DMS114 treated with DMSO at 0.1 percent for 48 hours (cell line): ENCODE results near the gene IFNA21.
"Not testable (repeated sequence)": the region's sequence is repeated elsewhere in the genome, so short reads cannot be mapped to it uniquely, and the experiment has no call there.

Experiments used
- DNase-seq: peaks from one replicate; lab custom pipeline; 2025; ENCODE audit not compliant: unreplicated experiment; lab: John Stamatoyannopoulos, UW

Gene IFNA21

GRCh38 chr9:21166560-21166959 is at the start of gene IFNA21:
Gene IFNA21 (minus strand): TSS chr9:21166660. CDS start chr9:21166612, 48 bp downstream.
- not testable (repeated sequence) for DNase-seq

- DNase-seq = not testable (repeated sequence)
These were observed 47.2 kb upstream of the IFNA21 start for GRCh38 chr9:21213411-21214326.

- not testable (repeated sequence) for DNase-seq
These were observed 45.7 kb upstream of the IFNA21 start for GRCh38 chr9:21212160-21212559.

DNA sequence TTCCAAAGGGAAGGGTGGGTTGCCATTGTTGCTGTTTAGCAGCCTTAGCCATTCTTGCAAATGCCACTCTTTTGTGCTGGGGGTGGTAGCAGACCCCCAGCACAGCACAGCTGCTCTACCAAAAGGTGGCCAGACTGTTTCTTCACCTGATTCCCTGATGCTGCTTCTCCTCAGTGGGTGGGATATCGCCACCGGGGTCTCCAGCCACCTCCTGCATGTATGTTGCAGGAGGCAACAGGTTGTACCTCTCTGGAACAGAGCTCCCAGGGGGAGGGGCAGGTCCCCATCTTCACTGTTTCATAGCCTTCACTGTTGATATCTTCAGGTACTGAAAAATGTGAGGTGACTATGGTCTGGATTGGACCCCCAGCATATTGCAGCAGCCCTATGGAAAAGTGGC is 44.3 kb upstream of the IFNA21 start:
- DNase-seq = not testable (repeated sequence)

DNA sequence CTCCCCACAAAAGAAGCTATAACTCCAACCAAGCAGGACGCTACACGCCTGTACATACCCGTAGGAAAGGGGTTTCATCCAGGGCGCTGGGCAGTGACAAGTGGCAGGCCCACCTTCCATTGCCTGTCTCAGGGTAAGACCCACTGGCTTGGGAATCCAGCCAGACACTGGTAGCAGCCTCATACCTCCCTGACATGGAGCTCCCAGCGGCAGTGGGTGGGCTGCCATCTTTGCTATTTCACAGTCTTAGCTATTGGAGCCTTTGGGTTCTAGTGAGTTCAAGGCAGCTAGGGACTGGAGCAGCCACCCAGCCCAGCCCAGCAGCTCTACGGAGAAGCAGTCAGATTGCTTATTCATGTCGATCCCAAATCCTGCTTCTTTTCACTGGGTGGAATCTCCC is 43.9 kb upstream of the IFNA21 start:
- no peak for DNase-seq

GRCh38 chr9:21207043-21207442 is 40.6 kb upstream of the IFNA21 start, which contains the start of gene IFNA10:
Gene IFNA10 (minus strand): TSS chr9:21207143. CDS start chr9:21207097, 46 bp downstream.
- DNase-seq = not testable (repeated sequence)

DNA sequence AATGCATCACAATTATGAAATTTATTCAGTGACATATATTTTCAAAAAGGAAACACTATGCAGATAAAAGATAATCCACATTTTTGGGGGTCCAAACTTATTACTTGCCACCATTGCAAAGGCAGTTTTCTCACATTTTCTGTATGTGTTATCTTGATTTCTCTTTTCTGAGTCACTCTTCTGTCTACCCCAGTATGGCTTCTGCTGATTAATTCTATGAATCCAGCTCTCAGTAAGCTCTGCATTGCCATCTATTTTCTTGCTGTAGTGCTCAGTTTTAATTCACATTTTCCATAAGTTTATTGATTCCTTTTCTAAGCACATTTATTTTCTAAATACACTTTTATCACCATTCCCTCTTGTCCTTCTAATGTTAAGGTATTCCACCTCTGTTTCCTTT is 38.7 kb upstream of the IFNA21 start:
- no peak for DNase-seq

- DNase-seq = not testable (repeated sequence)
These were observed 35.6 kb upstream of the IFNA21 start, which contains the start of gene IFNA7 for GRCh38 chr9:21202105-21202504. Gene IFNA7 (minus strand): TSS chr9:21202205. CDS start chr9:21202165, 40 bp downstream.

DNA sequence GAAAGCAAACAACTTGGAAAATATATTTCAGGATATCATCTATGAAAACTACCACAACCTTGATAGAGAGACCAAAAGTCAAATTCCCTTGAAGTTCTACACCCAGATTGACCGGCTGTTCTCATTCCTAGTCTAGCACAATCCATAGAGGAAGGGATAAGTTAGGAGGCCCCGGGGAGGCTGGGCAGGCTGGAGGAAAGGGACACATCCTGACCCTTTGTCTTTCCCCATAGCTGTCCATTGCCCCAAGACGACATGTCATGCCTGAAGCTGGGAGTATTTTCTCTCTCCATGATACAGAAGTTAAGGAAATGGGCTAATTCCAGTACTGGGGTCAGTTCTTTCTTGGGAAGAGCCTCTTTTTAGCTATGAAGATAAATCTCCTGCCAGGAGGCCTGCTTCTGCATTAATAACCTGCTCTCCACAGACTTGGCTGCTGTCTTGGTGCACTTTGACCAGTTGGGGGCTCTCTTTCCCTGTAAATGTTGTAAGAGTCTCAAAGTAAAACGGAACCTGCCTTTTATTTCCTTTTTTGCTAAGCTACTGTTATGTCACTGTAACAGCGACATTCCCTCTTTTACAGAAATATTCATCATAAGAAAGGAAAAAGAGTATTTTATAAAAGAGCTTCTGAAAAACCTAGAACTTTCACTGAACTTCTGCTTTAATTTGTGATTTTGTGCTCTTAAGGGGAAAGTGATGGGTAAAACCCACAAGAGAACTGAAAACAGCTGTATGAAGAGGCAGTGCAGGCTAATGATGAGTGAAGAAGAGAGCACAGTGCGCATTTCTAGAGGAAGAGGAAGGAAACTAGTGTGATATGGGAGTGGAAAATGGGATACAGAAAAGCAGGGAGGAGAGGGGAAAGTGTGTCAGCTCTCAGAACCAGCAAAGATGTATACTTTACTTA is 28.7 kb upstream of the IFNA21 start:
- not testable (repeated sequence) for DNase-seq

DNA sequence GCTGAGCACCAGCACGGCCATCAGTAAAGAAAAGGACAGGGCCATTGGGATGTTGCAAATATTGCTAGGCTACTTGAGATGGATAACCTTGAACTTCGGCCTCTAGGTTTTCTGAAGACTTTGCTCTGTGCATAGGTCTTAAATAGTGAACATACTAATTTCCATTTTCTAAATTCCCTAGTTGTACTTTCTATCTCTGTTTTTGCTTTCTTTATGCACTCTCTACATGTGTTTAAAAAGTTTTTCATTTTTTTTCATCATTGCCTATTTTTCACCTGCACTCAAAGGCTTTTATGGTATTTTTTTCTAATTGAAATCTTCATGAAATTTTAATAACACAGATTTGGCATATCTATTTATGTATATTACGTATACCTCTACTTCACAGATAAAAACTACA is 21.0 kb upstream of the IFNA21 start, which contains the start of gene IFNA4:
TSS of gene IFNA4 (minus strand) at position 101 of the 400 bp plus-strand sequence. CDS start at position 45, 56 bp downstream.
- not testable (repeated sequence) for DNase-seq

DNA sequence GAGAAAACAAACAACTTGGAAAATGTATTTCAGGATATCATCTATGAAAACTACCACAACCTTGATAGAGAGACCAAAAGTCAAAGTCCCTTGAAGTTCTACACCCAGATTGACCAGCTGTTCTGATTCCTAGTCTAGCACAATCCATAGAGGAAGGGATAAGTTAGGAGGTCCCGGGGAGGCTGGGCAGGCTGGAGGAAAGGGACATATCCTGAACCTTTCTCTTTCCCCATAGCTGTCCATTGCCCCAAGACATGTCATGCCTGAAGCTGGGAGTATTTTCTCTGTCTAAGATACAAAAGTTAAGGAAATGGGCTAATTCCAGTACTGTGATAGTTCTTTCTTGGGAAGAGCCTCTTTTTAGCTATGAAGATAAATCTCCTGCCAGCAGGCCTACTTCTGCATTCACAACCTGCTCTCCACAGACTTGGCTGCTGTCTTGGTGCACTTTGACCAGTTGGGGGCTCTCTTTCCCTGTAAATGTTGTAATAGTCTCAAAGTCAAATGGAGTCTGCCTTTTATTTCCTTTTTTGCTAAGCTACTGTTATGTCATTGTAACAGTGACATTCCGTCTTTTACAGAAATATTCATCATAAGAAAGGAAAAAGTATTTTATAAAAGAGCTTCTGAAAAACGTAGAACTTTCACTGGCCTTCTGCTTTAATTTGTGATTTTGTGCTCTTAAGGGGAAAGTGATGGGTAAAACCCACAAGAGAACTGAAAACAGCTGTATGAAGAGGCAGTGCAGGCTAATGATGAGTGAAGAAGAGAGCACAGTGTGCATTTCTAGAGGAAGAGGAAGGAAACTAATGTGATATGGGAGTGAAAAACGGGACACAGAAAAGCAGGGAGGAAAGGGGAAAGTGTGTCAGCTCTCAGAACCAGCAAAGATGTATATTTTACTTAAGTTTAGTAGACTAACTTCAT is 16.6 kb upstream of the IFNA21 start:
- not testable (repeated sequence) for DNase-seq

GRCh38 chr9:21174671-21175070 is 8.2 kb upstream of the IFNA21 start:
- no peak for DNase-seq

DNA sequence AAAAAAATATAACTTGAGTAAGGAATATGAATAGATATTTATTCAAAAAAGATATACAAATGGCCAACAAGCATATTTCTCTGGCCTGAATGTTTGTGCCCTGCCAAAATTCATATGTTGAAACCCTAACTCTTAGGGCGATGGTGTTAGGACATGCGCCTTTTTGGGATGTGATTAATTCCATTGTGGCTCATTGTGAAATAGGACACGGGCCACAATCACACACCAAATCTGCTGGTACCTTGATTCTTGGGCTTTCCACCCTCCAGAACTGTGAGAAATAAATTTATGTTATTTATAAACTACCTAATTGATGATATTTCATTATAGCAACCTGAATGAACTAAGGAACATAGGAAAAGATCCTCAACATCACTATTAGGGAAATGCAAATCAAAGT is 5.7 kb upstream of the IFNA21 start:
- DNase-seq = no peak

DNA sequence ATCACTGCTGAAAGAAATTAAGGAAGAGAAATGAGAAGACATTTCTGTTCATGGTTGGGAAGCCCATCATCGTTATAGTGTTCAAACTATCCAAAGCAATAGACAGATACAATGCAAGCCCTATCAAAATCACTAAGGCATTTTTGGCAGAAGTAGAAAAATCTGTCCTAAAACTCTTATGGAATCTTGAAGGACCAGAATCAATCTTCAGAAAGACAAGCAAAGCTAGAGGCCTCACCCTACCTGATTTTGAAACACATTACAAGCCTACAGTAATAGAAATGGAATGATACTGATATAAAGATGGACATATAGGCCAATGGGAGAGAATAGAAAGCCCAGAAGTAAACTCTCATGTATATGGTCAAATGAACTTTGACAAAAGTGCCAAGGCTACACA is 4.9 kb upstream of the IFNA21 start:
- DNase-seq = no peak

- no peak for DNase-seq
These were observed 944 bp downstream of the IFNA21 start for GRCh38 chr9:21165516-21165915.

GRCh38 chr9:21160178-21160577 is 6.3 kb downstream of the IFNA21 start:
- no peak for DNase-seq

DNA sequence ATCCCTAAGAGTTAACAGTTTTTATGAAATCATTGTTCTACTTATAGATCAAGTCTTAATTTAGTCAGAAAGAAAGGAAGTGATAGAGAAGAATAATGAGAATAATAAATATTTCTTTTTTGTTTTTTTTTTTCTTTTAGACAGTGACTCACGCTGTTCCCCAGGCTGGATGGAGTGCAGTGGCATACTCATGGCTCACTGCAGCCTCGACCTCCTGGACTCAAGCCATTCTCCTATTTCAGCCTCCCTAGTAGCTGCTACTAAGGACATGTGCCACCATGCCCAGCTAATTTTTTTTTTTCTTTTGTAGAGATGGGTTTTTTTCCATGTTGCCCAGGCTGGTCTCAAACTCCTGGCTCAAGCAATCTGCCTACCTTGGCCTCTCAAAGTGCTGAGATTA is 11.0 kb downstream of the IFNA21 start:
- no peak for DNase-seq

DNA sequence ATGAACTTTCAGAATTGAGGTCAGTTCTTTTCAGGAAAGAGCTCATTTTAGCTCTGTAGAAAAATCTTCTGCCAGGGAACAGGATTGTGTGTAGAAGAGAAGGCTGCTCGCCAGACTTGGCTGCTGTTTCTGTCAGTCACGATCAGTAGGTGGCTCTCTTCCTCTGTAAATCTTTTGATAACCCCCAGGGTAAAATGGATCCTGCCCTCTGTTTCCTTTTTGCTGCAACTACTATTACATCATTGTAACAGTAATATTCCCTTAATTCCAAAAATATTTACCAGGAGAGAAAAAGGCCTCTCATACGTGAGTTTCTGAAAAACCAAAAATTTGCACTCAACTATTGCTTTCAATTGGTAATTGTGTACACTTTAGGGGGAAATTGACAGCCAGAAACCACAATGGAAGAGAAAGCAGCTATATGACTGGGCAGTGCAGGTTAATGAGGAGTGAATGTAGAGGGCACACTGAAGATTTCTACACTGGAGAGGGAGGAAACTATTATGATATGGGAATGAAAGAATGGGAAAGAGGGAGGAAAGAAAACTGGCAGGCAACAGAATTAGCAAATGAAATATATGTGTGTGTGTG is 12.3 kb downstream of the IFNA21 start:
- DNase-seq = no peak

DNA sequence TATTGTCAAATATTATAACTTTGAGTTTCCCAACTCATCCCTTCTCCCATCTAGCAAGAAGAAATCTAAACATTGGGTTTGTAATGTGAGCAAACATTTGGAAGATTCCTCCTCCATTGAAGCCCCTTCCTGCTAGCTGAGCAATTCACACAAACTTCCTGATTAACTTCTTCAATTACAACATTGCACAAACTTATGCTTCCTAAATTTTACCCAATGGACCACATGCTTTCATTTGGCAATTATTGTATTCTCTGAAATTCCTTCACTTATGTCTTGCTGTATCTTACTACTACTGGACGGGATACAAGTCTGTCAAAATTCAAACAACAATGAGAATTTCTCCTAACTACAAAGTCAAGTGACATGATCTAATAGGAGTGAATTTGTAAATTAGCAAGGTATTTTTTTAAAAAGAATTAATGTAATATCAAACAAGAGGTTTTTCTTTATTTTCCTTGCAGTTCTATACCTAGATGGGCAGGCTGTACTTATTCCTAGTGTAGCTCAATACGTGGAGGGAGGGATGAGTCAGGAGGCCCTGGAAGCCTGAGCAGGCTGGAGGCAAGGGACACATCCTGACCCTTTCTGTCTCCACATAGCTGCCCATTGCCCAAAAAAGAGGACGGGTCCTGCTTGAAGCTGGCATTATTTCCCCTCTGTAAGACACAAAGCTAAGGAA is 13.0 kb downstream of the IFNA21 start:
- no peak for DNase-seq
